Cerebellar cortex (tissue), 1 donor: ENCODE data around the gene CLEC16A.
A peak's percentile ranks its signal among the peaks of the same experiment; 100 is the strongest.

Experiments
- DNase-seq: peaks from one replicate; pipeline ENCODE4 v3.0.0-alpha.2; 2015; ENCODE audit warnings: low spot score

Gene CLEC16A

DNA sequence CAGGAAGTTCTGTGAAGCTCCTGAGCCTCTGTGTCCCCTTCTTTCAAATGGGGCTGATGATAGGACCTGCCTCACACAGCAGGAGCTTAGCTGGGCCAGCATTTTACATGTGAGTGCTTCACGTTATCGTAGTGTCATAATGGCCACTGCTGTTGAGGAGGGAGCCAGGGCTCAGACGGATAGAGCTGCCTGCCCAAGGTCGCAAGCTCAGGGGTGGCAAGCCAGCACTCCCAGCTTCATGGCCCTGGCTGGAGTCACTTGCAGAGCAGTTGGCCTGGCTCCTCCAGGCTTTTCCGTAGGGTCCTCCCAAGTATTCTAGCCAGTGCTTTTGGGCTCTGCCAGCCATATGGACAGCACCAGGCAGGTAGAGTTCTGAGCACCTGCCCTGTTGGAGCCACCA, 196.5 kb downstream of the CLEC16A start:
- DNase-seq, result no peak

DNA sequence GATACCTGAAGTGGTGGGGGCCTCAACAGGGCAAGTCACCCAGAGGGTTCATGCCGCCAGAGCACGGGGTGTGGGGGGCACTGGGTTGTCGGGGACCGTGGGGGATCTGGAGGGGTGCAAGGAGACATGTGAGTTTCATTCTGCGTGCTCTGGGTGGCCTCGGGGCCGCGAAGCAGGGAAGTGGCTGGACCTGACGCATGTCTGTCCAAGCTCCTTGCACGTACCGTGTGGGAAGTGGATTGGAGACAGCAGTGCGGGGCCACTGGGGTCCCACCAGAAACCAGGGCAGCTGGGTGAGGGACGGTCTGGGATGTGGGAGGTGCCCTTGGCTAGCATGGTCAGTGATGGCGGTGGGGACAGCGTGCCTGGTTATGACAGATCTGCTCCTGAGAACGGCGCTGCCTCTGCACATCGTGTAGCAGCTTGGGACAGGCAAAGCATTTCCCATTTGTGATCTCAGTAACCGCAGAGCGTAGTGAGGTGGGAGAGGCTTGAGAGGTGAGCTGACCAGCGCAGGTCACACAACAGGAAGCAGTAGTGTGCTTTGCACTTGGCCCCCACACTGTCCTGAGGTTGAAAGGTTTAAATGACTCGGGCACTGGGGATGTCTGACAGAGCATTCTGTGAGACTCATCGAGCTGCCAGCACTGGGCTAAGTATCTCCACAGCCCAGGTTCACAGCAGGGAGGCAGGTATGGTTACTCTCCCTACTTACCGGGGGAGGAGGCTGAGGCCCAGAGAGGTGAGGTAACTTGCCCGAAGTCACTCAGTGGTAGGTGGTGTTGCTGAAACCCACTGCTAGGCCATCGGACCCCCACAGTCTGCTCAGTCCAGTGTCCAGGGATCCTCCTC, 197.3 kb downstream of the CLEC16A start:
- no peak for DNase-seq

DNA sequence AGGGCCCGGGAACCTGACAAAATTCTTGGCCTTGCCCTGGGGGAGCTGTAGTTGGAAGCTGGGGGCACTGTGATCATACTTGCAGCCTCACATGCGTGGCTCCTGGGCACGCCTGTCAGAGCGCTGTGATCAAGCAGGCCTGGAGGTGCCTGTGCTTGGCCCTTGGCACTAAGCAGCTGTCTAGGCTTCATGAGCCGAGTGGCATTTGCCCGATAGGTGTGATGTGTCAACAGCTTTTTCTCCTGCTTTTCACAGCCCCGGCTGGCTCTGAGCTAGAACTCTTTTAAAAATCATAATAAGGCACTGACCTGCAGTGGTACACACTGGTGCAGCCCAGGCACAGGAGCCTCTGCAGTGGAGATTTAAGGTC, 197.9 kb downstream of the CLEC16A start:
- no peak for DNase-seq

DNA sequence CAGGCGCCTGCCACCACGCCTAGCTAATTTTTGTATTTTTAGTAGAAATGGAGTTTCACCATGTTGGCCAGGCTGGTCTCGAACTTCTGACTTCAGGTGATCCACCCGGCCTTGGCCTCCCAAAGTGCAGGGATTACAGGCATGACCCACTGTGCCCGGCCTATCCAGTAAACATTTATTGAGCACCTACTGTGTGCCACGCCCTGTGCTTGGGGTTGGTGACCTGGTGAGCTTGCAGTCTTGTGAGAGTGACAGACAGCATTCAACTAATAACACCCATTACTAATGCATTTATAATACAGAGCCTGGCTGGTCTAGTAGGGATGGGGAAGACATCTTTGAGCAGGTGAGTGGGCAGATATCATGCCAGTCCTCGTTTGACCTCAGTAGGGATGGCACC, 198.6 kb downstream of the CLEC16A start:
- DNase-seq, result no peak

DNA sequence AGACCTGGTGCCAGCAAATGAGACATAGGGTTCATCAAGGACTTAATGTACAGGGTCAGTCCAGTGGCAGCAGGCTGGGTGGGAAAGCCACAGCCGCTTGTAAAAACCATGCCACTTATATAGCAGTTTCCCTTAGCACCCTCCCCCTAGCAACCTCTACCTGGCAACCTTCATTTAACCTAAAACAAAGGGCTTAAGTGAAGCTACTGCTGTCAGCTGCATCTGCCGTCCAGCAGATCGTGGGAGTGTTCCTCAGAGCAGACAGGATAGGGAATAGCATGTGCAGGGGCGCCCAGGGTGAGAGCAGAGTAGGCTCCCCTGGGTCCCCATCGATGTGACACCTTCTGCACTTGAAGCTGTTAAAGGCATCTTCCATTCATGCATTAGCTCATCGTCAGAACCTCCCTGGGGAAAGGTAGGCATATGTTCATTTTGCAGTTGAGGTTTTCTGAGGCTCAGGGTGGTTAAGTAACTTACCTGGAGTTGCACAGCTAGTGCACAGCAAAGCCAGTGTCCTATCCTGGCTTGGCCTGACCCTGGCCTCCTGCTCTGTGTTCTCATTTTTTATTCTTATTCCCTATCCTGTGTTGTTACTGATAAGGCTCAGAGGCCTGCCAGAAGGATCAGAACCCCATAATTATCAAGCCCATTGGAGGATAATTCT, 199.1 kb downstream of the CLEC16A start:
- DNase-seq, result no peak

DNA sequence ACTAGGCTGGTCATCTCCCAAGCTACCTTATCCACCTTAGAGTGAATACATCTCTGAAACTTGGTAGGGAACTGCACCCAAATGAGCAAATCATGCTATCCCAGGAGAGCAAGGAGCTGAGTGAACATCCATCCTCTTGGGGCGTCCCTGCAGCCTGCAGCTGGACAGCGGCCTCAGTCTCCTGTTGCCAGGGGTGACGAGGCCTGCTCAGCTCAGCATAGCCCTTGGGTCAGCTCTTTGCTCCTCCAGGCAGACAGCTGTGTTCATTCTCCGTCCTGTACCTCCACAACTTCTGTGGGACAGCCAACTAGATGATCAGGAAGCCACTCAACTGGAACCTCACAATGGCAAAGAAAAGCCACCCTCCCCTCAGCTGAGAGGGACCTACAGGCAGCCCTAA, 199.8 kb downstream of the CLEC16A start:
- DNase-seq, result no peak

DNA sequence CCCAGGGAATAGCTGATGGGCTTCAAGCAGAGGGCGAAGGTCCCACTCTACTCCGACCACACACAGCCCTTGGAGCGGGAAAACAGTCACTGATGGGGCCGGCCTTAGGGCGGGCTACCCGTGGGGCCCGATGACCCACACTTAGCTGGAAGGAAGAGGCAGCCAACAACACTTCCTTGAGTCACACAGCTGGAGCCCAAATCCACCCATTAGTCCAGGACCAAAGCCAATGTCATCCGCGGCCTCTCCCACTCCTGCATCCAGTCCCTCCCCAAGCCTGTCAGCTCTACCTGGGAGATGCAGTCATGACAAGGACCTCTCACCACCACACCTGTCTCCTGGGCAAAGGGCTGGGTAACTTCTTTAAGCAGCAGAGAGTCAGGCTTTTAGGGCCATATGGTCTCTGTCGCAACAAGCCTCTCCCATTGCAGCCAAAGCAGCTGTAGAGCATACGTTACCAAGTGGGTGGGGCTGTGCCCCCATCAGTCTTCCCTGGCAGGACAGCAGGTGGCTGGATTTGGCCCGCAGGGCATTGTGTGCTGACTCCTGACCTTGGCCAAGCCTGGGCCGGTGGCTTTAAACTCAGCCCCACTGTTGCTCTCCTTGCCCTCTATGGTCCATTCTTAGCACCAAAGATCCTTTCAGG, 200.9 kb downstream of the CLEC16A start:
- DNase-seq, result no peak

DNA sequence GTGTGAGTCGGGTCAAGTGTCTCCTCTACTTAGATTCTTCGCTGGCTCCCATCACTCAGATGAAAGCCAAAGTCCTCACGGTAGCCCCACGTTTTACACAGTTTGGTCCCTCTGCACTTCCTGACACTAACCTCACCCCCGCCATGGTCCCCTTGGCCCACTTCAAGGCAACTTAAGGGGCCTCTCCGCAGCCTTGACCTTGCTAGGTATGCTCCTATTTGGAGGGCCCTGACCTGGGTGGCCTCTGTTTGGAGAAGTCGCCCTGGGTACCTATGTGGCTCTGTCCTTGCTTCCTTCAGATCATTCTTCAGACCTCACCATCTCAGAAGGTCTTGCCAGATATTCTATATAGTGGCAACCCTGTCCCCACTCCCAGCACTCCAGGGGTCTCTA, 201.5 kb downstream of the CLEC16A start:
- DNase-seq, result no peak

DNA sequence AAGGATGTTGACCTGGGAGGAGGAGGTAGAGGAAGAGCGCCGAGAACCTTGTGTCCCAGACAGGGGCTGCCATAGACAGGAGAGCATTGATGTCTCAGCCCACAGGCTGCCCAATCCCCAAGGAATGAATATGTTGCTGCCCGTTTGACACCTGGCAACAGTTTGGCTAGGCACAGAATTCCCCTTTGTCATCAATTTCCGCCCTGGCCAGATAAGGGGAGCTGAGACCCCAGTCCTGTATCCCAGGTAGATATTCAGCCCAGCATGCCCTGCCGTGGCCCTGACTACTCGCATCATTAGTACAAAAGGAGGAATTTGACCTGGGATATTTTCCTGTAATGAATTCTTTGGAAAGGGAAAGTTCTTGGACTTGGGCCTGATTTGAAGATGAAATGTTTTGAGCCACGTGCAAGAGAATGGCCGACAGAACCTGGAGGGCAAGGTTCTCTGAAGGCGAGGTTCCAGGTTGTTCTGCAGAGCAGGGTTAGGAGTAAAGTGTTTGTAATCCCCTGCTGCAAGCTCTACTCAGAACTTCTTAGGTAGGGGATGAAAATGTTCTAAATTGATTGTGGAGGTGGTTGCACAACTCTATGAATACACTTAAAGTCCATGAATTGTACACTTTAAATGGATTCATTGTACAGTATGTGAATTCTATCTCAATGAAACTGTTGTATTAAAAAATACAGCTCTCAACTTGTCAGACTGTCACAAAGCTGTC, 202.8 kb downstream of the CLEC16A start:
- no peak for DNase-seq

DNA sequence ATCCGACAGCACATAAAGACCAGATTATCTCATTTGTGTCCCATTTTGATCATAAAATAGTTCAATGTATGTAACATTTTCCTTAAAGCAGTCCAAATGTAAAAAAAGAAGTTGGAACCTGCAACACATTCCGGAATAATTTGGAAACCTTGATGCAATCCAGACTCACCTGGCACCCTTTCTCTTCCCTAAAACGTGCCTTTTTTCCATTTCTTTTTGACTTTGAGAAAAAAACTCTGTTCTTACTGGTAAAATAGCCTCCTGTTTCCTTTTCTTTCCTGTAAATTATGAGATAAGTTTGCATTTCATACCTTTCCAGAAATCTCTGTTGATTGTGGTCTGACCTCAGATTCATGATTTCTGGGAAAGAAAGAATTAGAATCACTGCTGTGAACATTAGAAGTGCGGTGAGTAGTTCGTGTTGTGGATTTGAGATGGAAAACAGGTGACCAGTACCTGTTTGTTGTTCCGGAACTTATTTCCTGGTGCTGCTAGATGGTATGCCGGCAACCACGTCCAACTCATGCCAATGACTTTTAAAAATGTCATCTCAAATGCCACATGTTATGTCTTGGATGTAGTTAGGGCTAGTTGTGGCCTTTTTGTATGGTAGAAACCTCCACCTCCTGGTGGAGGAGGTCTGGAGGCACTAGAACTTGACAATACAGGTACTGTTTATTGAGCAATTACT, 203.5 kb downstream of the CLEC16A start:
- no peak for DNase-seq

DNA sequence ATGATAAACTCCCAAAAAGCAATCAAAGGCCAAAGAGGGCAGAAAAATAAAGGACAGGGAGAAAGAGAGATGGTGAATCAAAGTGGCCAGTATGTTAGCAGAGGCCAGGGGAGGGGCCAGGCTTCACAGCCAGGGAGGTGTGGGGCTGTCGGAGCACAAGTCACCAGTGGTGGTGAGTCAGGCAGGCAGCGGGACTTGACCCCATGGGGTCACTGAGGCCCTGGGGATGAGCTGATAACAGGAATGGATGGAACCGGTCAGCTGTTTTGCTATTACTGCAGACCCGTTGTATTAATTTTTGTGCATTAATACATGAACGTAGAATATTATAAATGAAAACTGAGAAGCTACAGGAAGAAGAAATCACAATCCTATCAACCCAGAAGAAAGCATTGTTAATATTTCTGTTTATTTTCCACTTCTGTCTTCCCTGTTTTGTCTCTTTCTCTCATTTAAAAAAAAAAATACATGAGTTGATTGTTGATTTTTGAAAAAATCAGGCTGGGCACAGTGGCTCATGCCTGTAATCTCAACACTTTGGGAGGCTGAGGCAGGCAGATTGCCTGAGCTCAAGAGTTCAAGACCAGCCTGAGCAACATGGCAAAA, 204.8 kb downstream of the CLEC16A start:
- DNase-seq, result no peak

DNA sequence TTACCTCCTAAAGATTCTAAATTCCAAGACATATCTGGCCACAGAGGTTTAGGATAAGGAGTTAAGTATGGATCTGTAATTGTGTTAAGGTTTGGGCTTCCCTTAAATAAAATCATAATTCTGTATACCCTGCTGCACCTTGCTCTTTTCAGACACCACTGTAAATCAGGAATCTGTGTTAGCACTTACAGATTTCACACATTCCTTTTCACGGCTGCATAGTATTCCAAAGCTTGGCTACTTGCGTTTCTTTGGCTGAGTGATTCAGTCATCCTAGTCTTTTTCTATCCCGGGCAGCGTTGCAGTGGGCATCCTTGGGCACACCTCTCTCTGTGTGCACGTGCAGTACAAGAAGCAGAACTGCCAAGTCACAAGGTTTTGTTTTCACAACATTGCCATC, 205.8 kb downstream of the CLEC16A start:
- DNase-seq, result no peak

DNA sequence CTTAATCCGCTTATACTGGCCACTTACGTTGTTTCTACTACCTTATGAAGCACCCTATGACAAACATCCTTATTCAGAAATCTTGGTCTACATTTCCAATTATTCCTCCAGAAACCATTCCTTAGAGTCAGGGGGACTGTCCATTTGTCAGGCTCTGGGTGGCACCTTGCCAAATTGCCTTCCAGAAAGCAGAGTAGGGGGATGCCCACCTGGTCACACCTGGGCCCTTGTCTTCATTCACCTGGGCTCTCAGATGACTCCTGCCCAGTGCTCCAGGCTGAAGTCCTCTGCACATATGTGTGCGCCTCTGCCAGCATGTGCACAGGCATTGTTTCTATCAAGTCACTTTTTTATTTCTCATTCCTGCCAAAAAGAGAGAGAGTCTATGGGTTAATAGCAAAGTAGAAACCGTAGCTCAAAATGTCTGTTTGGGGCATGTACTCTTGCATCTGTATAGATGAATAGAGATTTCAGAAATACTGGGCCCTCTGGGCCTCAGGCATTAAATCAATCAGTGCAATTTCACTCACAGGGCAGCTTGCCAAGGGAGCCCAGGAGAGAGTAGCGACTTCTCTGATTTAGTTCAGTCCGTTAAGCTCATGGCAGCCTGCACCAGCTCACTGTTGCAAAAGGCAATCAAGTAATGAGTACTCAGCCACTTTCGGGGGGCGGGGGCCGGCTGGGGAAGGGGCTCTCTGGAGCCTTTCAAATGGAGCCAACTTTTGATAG, 207.0 kb downstream of the CLEC16A start:
- peak; percentile 44 for DNase-seq

DNA sequence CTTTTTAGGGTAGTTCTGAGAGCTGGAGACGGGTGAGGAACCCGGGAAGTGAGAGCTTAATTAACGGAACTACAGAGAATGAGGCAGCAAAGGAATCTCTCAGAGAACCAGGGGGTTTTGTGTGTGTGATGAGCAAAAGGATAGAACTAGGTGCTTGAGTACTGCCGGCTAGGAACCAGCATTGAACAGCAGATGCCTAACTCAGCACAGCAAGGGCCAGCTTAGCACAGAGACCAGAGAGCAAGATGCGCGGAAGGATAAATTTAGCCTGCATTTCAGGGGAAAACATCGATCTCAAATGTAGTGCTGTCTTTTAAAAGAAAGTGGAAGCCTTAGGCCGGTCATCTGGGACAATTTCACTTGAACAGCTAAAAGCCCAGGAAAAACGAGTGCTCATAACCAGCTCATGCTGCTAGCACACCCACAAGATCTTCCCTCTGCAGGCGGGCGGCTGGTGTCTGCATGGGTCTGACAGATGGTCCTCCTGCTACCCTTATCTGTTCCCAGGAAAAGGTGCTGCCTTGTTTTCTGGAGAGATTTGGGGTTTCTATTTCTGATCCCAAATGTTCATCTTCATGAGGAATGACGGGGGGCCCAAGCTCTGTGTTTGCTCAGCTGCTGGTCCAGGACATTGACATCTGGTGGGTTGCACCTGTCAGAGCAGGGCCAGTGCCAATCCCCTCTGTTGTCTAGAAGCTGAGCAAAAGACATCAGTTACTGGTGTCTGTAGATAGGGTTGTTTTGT, 207.7 kb downstream of the CLEC16A start:
- DNase-seq, result peak; percentile 90

DNA sequence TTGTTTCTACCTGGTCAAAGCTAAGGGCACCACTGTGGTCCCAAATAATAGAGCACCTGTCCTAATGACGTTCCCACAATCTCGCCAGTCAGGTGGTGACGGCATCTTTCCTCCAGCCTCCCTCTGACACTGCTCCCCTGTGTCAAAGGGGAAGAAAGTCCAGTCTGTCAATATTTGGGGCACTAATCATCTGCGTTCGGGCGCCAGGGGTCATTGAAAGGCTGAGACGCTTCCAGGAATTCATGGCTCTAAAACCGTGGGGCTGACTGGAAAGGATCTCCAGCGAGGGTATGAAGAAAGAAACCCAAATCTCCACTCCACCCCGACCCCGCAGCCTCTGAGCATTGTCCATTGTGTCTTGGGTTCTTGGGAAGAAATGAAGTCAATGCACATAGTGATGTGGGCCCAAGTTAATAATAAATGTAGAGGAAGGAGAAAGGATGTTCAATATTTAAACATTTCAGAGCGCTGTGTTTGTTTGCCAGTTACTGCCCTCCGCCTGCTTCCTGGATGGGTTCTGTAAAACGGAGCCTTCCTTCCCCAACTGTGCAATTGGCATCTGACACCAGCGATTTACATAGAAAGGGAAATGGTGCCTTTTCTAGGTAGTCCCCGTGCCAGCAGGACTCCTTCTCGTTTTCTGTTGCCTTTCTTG, 208.4 kb downstream of the CLEC16A start:
- peak; percentile 83 for DNase-seq

DNA sequence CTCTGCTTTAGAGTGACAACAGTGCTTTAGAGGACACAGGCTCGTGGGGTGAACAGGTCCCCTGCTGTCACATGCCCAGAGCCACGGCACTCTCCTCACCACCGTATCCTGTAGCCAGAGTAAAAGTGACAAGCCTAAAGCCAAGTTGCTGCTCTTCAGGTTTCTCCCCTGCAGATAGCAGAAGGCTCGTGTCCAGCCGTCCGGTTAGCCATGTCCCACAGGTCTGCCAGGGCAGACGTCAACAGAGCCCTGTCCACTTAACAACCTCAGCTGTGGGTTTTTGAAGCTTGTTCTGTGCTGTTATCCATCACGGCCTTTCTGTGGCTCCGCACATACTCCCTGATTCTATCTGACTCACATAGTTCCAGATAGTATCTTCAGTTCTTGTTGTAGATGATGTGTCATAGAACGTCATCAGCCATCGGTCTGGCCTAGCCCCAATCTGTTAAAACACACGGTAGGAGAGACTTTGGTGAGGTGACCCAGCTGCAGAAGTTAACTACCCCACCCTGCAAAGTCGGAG, 211.0 kb downstream of the CLEC16A start:
- no peak for DNase-seq

DNA sequence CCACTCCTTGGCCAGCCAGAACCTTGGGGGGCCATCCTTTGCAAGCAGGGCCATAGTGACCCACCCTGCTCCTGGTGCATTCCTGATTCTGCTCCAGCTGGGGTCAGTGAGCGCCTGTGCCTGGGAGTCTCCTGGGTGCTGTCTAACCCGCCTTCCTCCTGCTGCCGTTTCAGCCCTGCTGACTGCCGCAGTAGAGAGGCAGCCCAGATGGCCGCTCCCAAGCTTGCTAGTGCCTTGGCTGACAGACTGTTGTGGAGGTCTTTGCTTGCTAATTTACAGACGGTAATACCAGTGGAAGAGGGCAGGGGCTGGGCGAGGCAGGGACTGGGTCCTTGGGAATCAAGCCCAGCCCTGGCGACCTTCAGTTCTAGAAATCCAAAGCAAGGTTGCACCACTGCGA, 212.0 kb downstream of the CLEC16A start:
- peak; percentile 68 for DNase-seq

DNA sequence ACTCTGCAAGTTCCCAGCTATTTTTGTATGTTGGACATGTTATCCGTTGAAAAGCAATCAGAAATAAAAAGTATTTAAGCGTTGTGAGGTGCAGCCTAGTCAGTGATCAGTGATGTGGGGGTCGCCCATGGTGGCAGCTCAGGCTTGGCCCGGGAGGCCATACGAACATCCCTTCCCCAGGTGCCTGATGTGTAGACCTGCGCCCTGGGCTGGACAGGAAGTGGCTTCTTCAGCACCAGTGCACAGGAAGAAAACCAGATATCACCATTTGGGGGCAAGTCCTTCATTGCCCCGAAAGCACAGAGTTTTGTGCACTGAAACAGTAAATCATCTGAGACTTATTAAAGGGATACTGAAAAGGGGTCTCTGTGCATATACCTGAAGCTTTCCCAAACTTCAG, 212.8 kb downstream of the CLEC16A start:
- DNase-seq, result no peak

DNA sequence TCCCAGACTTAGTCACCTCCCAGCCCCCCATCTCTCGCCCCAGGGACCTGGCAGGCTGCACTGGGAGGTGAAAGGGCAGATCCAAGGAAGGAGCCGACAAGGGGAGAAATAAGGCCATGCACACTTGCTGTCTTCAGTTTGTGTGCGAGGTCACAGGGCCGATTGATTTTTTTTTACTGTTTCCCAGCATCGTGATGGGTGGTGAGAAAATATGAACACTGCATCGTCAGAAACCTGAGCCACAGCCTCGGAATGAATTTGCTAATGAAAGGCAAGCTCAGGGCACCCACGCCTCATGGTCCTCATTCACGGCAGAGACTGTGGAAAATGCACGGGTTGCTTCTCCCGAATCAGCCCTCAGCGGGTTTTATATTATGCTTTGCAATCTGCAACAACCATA, 213.7 kb downstream of the CLEC16A start:
- no peak for DNase-seq
